ENCODE results near the gene ZIC2. TPM values are rescaled to one million over a fixed set of nuclear protein-coding genes. Genes with fewer than 3 reads are reported as not detected.
"Not testable (repeated sequence)": the region's sequence is repeated elsewhere in the genome, so short reads cannot be mapped to it uniquely, and the experiment has no call there.

Gene ZIC2
- not detected in 2 replicates for polyA plus RNA-seq (2014; cell fraction: cytosol; rRNA removed)
- polyA plus RNA-seq (2014; cell fraction: nucleus; rRNA removed), result not detected in 2 replicates

- DNase-seq (ENCODE audit: low spot score), result no peak
Observed at GRCh38 chr13:99981735-99982035, at the start of gene ZIC2. ZIC2 (plus strand) TSS chr13:99981784; CDS start chr13:99982065, 281 bp downstream.

- DNase-seq (ENCODE audit: low spot score), result no peak
Observed at GRCh38 chr13:99932912-99933311, 48.7 kb upstream of the ZIC2 start.

GRCh38 chr13:99935772-99936171, 45.8 kb upstream of the ZIC2 start:
- DNase-seq (ENCODE audit: low spot score), result no peak

GRCh38 chr13:99938635-99939034, 42.9 kb upstream of the ZIC2 start:
- no peak for DNase-seq (ENCODE audit: low spot score)

- DNase-seq (ENCODE audit: low spot score), result no peak
Observed at GRCh38 chr13:99941086-99941485, 40.5 kb upstream of the ZIC2 start.

- DNase-seq (ENCODE audit: low spot score), result no peak
Observed at GRCh38 chr13:99941911-99942310, 39.7 kb upstream of the ZIC2 start.

- no peak for DNase-seq (ENCODE audit: low spot score)
Observed at GRCh38 chr13:99944102-99944501, 37.5 kb upstream of the ZIC2 start.

GRCh38 chr13:99944606-99945005, 37.0 kb upstream of the ZIC2 start:
- DNase-seq (ENCODE audit: low spot score), result no peak

- DNase-seq (ENCODE audit: low spot score), result not testable (repeated sequence)
Observed at GRCh38 chr13:99945515-99945914, 36.1 kb upstream of the ZIC2 start.

GRCh38 chr13:99947666-99948065, 33.9 kb upstream of the ZIC2 start:
- no peak for DNase-seq (ENCODE audit: low spot score)

GRCh38 chr13:99948411-99948810, 33.2 kb upstream of the ZIC2 start:
- no peak for DNase-seq (ENCODE audit: low spot score)

GRCh38 chr13:99948907-99949678, 32.5 kb upstream of the ZIC2 start:
- no peak for DNase-seq (ENCODE audit: low spot score)

- DNase-seq (ENCODE audit: low spot score), result no peak
Observed at GRCh38 chr13:99949679-99950413, 31.7 kb upstream of the ZIC2 start.

- not testable (repeated sequence) for DNase-seq (ENCODE audit: low spot score)
Observed at GRCh38 chr13:99951666-99952065, 29.9 kb upstream of the ZIC2 start.

- no peak for DNase-seq (ENCODE audit: low spot score)
Observed at GRCh38 chr13:99953138-99953755, 28.3 kb upstream of the ZIC2 start.

GRCh38 chr13:99955107-99955746, 26.4 kb upstream of the ZIC2 start:
- DNase-seq (ENCODE audit: low spot score), result no peak

GRCh38 chr13:99955747-99956472, 25.7 kb upstream of the ZIC2 start:
- no peak for DNase-seq (ENCODE audit: low spot score)

- no peak for DNase-seq (ENCODE audit: low spot score)
Observed at GRCh38 chr13:99956473-99957349, 24.9 kb upstream of the ZIC2 start.

GRCh38 chr13:99958406-99959126, 23.0 kb upstream of the ZIC2 start:
- no peak for DNase-seq (ENCODE audit: low spot score)

GRCh38 chr13:99959127-99959539, 22.5 kb upstream of the ZIC2 start:
- no peak for DNase-seq (ENCODE audit: low spot score)

Measured in SK-N-DZ (cell line).